NB4 (cell line): Measurements from ENCODE around the gene USP51.
"Not testable (repeated sequence)": the region's sequence is repeated elsewhere in the genome, so short reads cannot be mapped to it uniquely, and the experiment has no call there.

Experiments
- MAX ChIP-seq: IDR thresholded peaks from 2 replicates; pipeline ENCODE4 v1.6.1; 2011; ENCODE audit warnings: low read depth, low read length
- MYC ChIP-seq: IDR thresholded peaks from 2 replicates; pipeline ENCODE4 v1.6.1; 2011; ENCODE audit warnings: low read depth, low read length
- POLR2A ChIP-seq: IDR thresholded peaks from 2 replicates; pipeline ENCODE4 v1.6.1; 2011; ENCODE audit warnings: mild to moderate bottlenecking; ENCODE audit not compliant: insufficient read length; ENCODE audit errors: extremely low read depth
- TF ChIP-seq, protein P1 (sequence below): IDR thresholded peaks from one replicate; pipeline ENCODE4 v1.5.1; 2012; ENCODE audit warnings: low read depth, low read length

- not testable (repeated sequence) for TF ChIP-seq MYC, POLR2A, MAX
- TF ChIP-seq, protein P1, sequence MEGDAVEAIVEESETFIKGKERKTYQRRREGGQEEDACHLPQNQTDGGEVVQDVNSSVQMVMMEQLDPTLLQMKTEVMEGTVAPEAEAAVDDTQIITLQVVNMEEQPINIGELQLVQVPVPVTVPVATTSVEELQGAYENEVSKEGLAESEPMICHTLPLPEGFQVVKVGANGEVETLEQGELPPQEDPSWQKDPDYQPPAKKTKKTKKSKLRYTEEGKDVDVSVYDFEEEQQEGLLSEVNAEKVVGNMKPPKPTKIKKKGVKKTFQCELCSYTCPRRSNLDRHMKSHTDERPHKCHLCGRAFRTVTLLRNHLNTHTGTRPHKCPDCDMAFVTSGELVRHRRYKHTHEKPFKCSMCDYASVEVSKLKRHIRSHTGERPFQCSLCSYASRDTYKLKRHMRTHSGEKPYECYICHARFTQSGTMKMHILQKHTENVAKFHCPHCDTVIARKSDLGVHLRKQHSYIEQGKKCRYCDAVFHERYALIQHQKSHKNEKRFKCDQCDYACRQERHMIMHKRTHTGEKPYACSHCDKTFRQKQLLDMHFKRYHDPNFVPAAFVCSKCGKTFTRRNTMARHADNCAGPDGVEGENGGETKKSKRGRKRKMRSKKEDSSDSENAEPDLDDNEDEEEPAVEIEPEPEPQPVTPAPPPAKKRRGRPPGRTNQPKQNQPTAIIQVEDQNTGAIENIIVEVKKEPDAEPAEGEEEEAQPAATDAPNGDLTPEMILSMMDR, result not testable (repeated sequence)
Measured at GRCh38 chrX:55507010-55507409, 17.4 kb upstream of the USP51 start.
